Gastrocnemius medialis (tissue), 4 donors: ENCODE data around the gene TARS3.

Experiments used
- CTCF ChIP-seq, 5 experiments: fragments of 450-650 bp in 3 of 5; fragments of 200-600 bp in 2 of 5; sonication (generic) in 2 of 5; IDR thresholded peaks in 4 of 5; conservative IDR thresholded peaks in 1 of 5; 1 replicate in 4 of 5; 2 replicates in 1 of 5; pipeline ENCODE4 v1.5.1; 2016 to 2019; ENCODE audit warnings: antibody characterized with exemption in 5 of 5, mild to moderate bottlenecking in 3 of 5, moderate library complexity in 3 of 5
- POLR2A ChIP-seq, 2 donors: fragments of 450-650 bp; IDR thresholded peaks; one replicate each; pipeline ENCODE4 v1.6.1; 2017; ENCODE audit warnings: antibody characterized with exemption in 2 of 2, mild to moderate bottlenecking in 2 of 2, moderate library complexity in 2 of 2

GRCh38 chr15:101635944-101636727 lies 88.1 kb downstream of the TARS3 start:
- TF ChIP-seq CTCF (IDR thresholded peaks at IDR 0.05 in 4 of 5, conservative IDR thresholded peaks at IDR 0.05 in 1 of 5): no peak
- no peak for TF ChIP-seq POLR2A (IDR thresholded peaks at IDR 0.05)
